IMR-90 (cell line): Measurements from ENCODE around the gene CD82. TPM values are rescaled to one million over a fixed set of nuclear protein-coding genes. Genes with fewer than 3 reads are reported as not detected.
A peak's percentile ranks its signal among the peaks of the same experiment; 100 is the strongest.

Experiments
- ATAC-seq: fragments of 200-7000 bp; cut with Tn5 transposase; 2 replicates; pipeline ENCODE4 v1.9.1; 2020; ENCODE audit warnings: low read depth, mild to moderate bottlenecking, moderate library complexity
- BruUV-seq: library from RNA; stranded (reverse); fragments of 400-500 nt; replicated peaks from 2 replicates; lab custom pipeline; 2021; lab: Mats Ljungman, UMichigan
- CTCF ChIA-PET: fragments of 300-600 bp; formaldehyde crosslinking; extraction: SDS; loops from one replicate; lab custom pipeline; 2021; ENCODE audit warnings: antibody characterized with exemption; lab: Yijun Ruan, JAX
- POLR2A ChIA-PET: fragments of 300-600 bp; sonication (Branson Sonifier 250); formaldehyde crosslinking; loops from one replicate; lab custom pipeline; 2022; ENCODE audit warnings: antibody characterized with exemption; ENCODE audit not compliant: unreplicated experiment; lab: Charles Lee
- DNase-seq: peaks from one replicate; pipeline ENCODE4 v3.0.0; 2013
- H2AFZ ChIP-seq: replicated peaks from 2 replicates; pipeline ENCODE3; 2013; ENCODE audit warnings: low read length, mild to moderate bottlenecking; ENCODE audit not compliant: poor library complexity
- H2AK5ac ChIP-seq: 2 replicates; pipeline ENCODE4 v1.6.1; 2013; ENCODE audit warnings: low read depth, low read length, inconsistent platforms
- H2AK9ac ChIP-seq: replicated peaks from 2 replicates; pipeline ENCODE3; 2013; ENCODE audit warnings: mild to moderate bottlenecking, low read depth, low read length, moderate library complexity; ENCODE audit not compliant: poor library complexity
- H2BK120ac ChIP-seq: 2 replicates; pipeline ENCODE4 v1.6.1; 2013; ENCODE audit warnings: low read depth, low read length, inconsistent platforms
- H2BK15ac ChIP-seq: 3 replicates; pipeline ENCODE4 v1.6.1; 2013; ENCODE audit warnings: low read depth, low read length, inconsistent platforms
- H2BK20ac ChIP-seq: 2 replicates; pipeline ENCODE4 v1.6.1; 2013; ENCODE audit warnings: low read depth, mild to moderate bottlenecking, inconsistent platforms, low read length, moderate library complexity
- H2BK5ac ChIP-seq: 2 replicates; pipeline ENCODE4 v1.6.1; 2013; ENCODE audit warnings: mild to moderate bottlenecking, low read depth, low read length, inconsistent platforms; ENCODE audit not compliant: poor library complexity, severe bottlenecking
- H3K14ac ChIP-seq: replicated peaks from 2 replicates; pipeline ENCODE4 v1.6.1; 2013; ENCODE audit warnings: low read depth, low read length, inconsistent platforms
- H3K18ac ChIP-seq: 2 replicates; pipeline ENCODE4 v1.6.1; 2013; ENCODE audit warnings: low read depth, low read length, control low read depth
- H3K23ac ChIP-seq: 2 replicates; pipeline ENCODE4 v1.6.1; 2013; ENCODE audit warnings: low read depth, low read length, inconsistent platforms
- H3K27ac ChIP-seq: 2 replicates; pipeline ENCODE4 v1.5.1; 2013; ENCODE audit warnings: mild to moderate bottlenecking, control low read depth, low read length; ENCODE audit not compliant: insufficient read depth
- H3K27me3 ChIP-seq: 2 replicates; pipeline ENCODE4 v1.6.1; 2013; ENCODE audit warnings: low read length; ENCODE audit not compliant: control insufficient read depth, insufficient read depth
- H3K36me3 ChIP-seq: 2 replicates; pipeline ENCODE4 v1.6.1; 2013; ENCODE audit warnings: low read length, mixed read lengths; ENCODE audit not compliant: control insufficient read depth, insufficient read depth
- H3K4ac ChIP-seq: 2 replicates; pipeline ENCODE4 v1.6.1; 2013; ENCODE audit warnings: low read depth, low read length, inconsistent platforms
- H3K4me1 ChIP-seq: 2 replicates; pipeline ENCODE4 v1.6.1; 2013; ENCODE audit warnings: low read length, mixed read lengths; ENCODE audit not compliant: control insufficient read depth, insufficient read depth
- H3K4me2 ChIP-seq: 2 replicates; pipeline ENCODE4 v1.6.1; 2013; ENCODE audit warnings: low read depth, mild to moderate bottlenecking, control low read depth, low read length, moderate library complexity
- H3K4me3 ChIP-seq: 2 replicates; pipeline ENCODE4 v1.5.1; 2013; ENCODE audit warnings: low read depth, mild to moderate bottlenecking, control low read depth, low read length, moderate library complexity; ENCODE audit not compliant: insufficient read depth
- H3K56ac ChIP-seq: 2 replicates; pipeline ENCODE4 v1.6.1; 2013; ENCODE audit warnings: low read length, inconsistent platforms; ENCODE audit not compliant: insufficient read depth; ENCODE audit errors: extremely low read depth
- H3K79me1 ChIP-seq, 2 experiments: 2 replicates each; pipeline ENCODE4 v1.6.1; 2013; ENCODE audit warnings: low read length in 2 of 2, inconsistent platforms in 1 of 2, low read depth in 1 of 2
- H3K9ac ChIP-seq: 2 replicates; pipeline ENCODE4 v1.6.1; 2013; ENCODE audit warnings: low read depth, low read length, control low read depth
- H3K9me1 ChIP-seq: 2 replicates; pipeline ENCODE4 v1.6.1; 2013; ENCODE audit warnings: low read length, inconsistent platforms; ENCODE audit not compliant: insufficient read depth
- H3K9me3 ChIP-seq: 2 replicates; pipeline ENCODE4 v1.6.1; 2013; ENCODE audit warnings: low read length; ENCODE audit not compliant: control insufficient read depth, insufficient read depth
- H4K20me1 ChIP-seq: 2 replicates; pipeline ENCODE4 v1.6.1; 2013; ENCODE audit warnings: low read length, inconsistent platforms; ENCODE audit not compliant: insufficient read depth
- H4K5ac ChIP-seq: 2 replicates; pipeline ENCODE4 v1.6.1; 2013; ENCODE audit warnings: mild to moderate bottlenecking, low read depth, low read length, control low read depth
- H4K8ac ChIP-seq, 2 experiments: 2 replicates each; pipeline ENCODE4 v1.6.1; 2013; ENCODE audit warnings: low read depth in 2 of 2, low read length in 2 of 2, control low read depth in 1 of 2, inconsistent platforms in 1 of 2
- H4K91ac ChIP-seq: 2 replicates; pipeline ENCODE4 v1.6.1; 2013; ENCODE audit warnings: low read depth, low read length, inconsistent platforms; ENCODE audit not compliant: insufficient read depth
- CEBPB ChIP-seq: IDR thresholded peaks from 2 replicates; pipeline ENCODE4 v1.6.1; 2012; ENCODE audit warnings: low read depth, low read length, improper control_type of control experiment
- CHD1 ChIP-seq: IDR thresholded peaks from 2 replicates; pipeline ENCODE4 v1.6.1; 2012; ENCODE audit warnings: low read depth, low read length, improper control_type of control experiment
- CTCF ChIP-seq: conservative IDR thresholded peaks from 2 replicates; pipeline ENCODE4 v1.5.1; 2012; ENCODE audit warnings: mild to moderate bottlenecking, low read depth, low read length, improper control_type of control experiment
- ELK1 ChIP-seq: fragments of 150-350 bp; IDR thresholded peaks from 2 replicates; pipeline ENCODE4 v1.6.1; 2016; ENCODE audit warnings: low read depth, mild to moderate bottlenecking, low read length, moderate library complexity, borderline replicate concordance
- MAFK ChIP-seq: IDR thresholded peaks from 2 replicates; pipeline ENCODE4 v1.6.1; 2012; ENCODE audit warnings: low read depth, low read length, improper control_type of control experiment
- MXI1 ChIP-seq: IDR thresholded peaks from 2 replicates; pipeline ENCODE4 v1.6.1; 2012; ENCODE audit warnings: low read depth, mild to moderate bottlenecking, low read length, moderate library complexity, borderline replicate concordance
- RAD21 ChIP-seq: IDR thresholded peaks from 2 replicates; pipeline ENCODE4 v1.6.1; 2012; ENCODE audit warnings: low read length, improper control_type of control experiment
- RCOR1 ChIP-seq: IDR thresholded peaks from 2 replicates; pipeline ENCODE4 v1.6.1; 2012; ENCODE audit warnings: mild to moderate bottlenecking, low read length, improper control_type of control experiment; ENCODE audit not compliant: insufficient replicate concordance
- SMC3 ChIP-seq: fragments of 150-350 bp; IDR thresholded peaks from 2 replicates; pipeline ENCODE4 v1.6.1; 2016; ENCODE audit warnings: low read depth, mild to moderate bottlenecking, antibody characterized with exemption, low read length, moderate library complexity
- USF2 ChIP-seq: fragments of 150-350 bp; IDR thresholded peaks from 2 replicates; pipeline ENCODE4 v1.6.1; 2017; ENCODE audit warnings: mild to moderate bottlenecking, antibody characterized with exemption, low read length, low read depth
- WGBS, 2 experiments: methylation state at CpG; one replicate each; pipeline versions ENCODE4 v1.1.5 to v1.1.7; 2013; ENCODE audit warnings: missing lambda C conversion rate in 2 of 2; ENCODE audit not compliant: insufficient read length in 1 of 2; ENCODE audit errors: extremely low coverage in 2 of 2; 5-methylcytosine and 5-hydroxymethylcytosine counted together
- dilution Hi-C: fragments of 300-500 bp; cut with HindIII; formaldehyde crosslinking; loops from one replicate; pipeline ENCODE4 v1.14.3; 2018; ENCODE audit warnings: low sequenced_read_pairs; ENCODE audit not compliant: unreplicated experiment
- in situ Hi-C: fragments of 300-500 bp; cut with MboI; formaldehyde crosslinking; loops from 3 replicates; pipeline ENCODE4 v1.14.3; 2019; ENCODE audit warnings: low sequenced_read_pairs, inconsistent platforms, mixed read lengths
- intact Hi-C: fragments of 100-400 bp; cut with micrococcal nuclease; formaldehyde crosslinking; loops from 2 replicates; pipeline ENCODE4 v1.10.0; 2022
- polyA plus RNA-seq, 3 experiments: library from polyadenylated mRNA; depleted of rRNA; stranded (reverse); fragments of >200 nt; gene quantifications; 2 replicates each; pipeline ENCODE4 v1.2.3, GENCODE V29; 2012; ENCODE audit warnings: low replicate concordance in 1 of 3
- total RNA-seq: library from RNA; depleted of rRNA; stranded (reverse); fragments of >200 nt; gene quantifications from 2 replicates; pipeline ENCODE4 v1.2.3, GENCODE V29; 2012

CD82 gene
- total and polyA plus RNA-seq, 2 of the 4 experiments (the other 2 are of a cell fraction), result 32.8 to 49.4 TPM

GRCh38 chr11:44623731-44624491 lies 58.4 kb downstream of the CD82 start:
- no TSS peak for BruUV-seq
- intact Hi-C loops, result loop anchor here (5.0 kb wide), 1 partner anchor 478 kb away; no protein-coding TSS in a partner anchor
- ChIA-PET CTCF (interaction anchor here (1.1 kb wide), 1 partner anchor 287 kb away, joined by 4 read pairs; no protein-coding TSS in a partner anchor), POLR2A (no interaction called here)
- Histone ChIP-seq H2BK20ac (no peak overlapping the region), H4K5ac (no peak overlapping the region), H2BK15ac (no peak overlapping the region), H3K9ac (no peak overlapping the region), H3K18ac (no peak overlapping the region), H3K79me1 (no peaks in the 10 kb centered on the region), H3K9me3 (0 out of 2 replicates have a peak, but pooled peaks cover 2% of the 10 kb centered on the region), H3K4me2 (no peak overlapping the region), H4K20me1 (0 out of 2 replicates have a peak, but pooled peaks cover 3% of the 10 kb centered on the region), H3K4me1 (peaks cover 5% of the 10 kb centered on the region; the same call in 1 of the 2 replicates), H3K36me3 (peaks cover 2% of the 10 kb centered on the region; the same call in 1 of the 2 replicates), H2AFZ (no peak overlapping the region), H2AK9ac (no peak overlapping the region), H4K8ac (no peak overlapping the region), H2AK5ac (no peak overlapping the region), H3K9me1 (no peaks in the 10 kb centered on the region), H3K27ac (no peak overlapping the region), H2BK5ac (no peak overlapping the region), H3K27me3 (peaks cover 2% of the 10 kb centered on the region), H3K56ac (no peak overlapping the region), H4K91ac (no peak overlapping the region), H3K14ac (0 out of 2 replicates have a peak overlapping the region, but pooled peaks have one; percentile 5), H3K4ac (no peak overlapping the region), H3K4me3 (no peak overlapping the region), H3K23ac (no peak overlapping the region), H2BK120ac (no peak overlapping the region)
- dilution Hi-C loops, result no loop called here
- WGBS, 2 experiments, result no CpG with 5 or more reads among the region's 8 CpGs
- ATAC-seq (no peak), DNase-seq (peak; percentile 43)
- TF ChIP-seq RCOR1 (no peak), RAD21 (no peak), CTCF (no peak), CHD1 (no peak), USF2 (no peak), MXI1 (no peak), ELK1 (no peak), SMC3 (no peak), MAFK (no peak), CEBPB (no peak)
- in situ Hi-C loops, result loop anchor here (5.0 kb wide), 1 partner anchor 268 kb away; no protein-coding TSS in a partner anchor
